NCI-H187 treated with DMSO at 0.1 percent for 48 hours (cell line): Measurements from ENCODE around the gene PLXNA2.

ENCODE experiments used
- DNase-seq: peaks from one replicate; lab custom pipeline; 2025; lab: John Stamatoyannopoulos, UW

PLXNA2 gene

DNA sequence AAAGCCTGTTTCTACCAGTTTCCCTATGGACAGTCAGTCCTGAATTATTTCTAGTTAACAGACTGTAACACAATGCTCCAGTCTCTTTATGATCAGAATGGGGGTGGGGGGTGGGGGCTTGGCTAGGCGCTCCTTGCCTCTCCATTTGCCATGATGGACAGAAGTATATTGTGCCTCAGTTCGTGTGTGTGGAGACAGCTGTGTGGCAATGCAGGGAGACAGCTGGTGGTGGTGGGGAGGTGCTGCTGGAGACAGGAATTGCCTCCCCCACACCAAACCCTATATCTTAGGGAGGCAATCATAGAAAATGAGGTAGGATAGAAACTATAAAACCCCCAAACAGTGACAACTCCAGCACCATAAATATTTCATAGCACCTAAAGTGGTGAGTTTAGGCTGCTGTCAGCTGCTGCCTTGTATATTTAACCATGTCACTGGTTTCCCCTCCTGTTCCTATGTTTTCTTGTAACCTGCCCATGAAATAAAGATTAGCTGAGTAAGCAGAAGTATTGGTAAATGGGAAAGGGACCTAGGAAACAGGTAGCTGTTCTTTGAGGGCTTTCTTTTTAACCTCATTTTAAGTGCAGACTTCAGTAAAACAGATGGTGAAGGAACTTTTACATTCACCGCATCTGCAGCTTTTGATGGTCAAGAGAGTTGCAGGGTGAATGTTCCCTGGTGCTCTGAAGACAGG is 3.4 kb downstream of the PLXNA2 start:
- no peak for DNase-seq

GRCh38 chr1:208239473-208240381 is 4.5 kb downstream of the PLXNA2 start:
- no peak for DNase-seq

- no peak for DNase-seq
These were observed 5.3 kb downstream of the PLXNA2 start for GRCh38 chr1:208238710-208239472.

DNA sequence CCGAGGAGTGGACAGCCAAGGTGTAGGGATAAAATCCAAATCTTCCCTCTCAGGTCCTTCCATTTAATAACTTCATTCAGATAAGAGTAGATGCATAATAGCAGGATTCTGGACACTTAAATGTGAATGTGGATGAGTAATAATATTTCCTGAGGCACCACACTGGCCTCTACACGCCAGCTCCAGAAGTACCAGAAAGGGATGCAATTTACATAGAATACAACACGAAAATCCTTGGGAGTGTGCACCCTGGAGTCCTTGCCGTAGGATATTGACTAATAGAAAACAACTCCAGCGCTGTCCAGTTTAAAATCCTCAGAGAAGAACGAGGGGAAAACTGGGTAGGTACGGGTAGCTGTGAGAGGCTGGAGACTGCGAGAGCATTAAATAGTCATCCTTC is 6.9 kb downstream of the PLXNA2 start:
- no peak for DNase-seq

- DNase-seq, result no peak
These were observed 8.0 kb downstream of the PLXNA2 start for GRCh38 chr1:208235982-208236761.

GRCh38 chr1:208235356-208235981 is 8.7 kb downstream of the PLXNA2 start:
- no peak for DNase-seq

DNA sequence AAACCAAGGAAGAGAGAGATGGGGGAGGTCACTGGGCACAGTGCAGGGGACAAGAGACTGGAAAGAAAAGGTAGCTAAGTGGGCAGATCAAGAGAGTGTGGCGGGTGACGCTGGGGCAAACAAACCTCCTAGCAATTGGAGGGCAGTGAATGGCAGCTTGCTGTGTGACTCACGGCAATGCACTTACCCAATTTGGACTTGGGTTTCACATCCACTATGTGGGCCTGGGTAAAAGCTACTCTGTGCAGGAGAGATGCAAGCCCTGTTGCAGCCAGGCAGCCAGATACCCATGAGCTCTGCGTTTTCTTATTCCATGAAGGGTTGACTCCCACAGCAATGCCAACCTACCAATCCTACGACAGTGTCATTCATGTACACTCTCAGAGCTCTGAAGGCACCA is 9.5 kb downstream of the PLXNA2 start:
- no peak for DNase-seq

DNA sequence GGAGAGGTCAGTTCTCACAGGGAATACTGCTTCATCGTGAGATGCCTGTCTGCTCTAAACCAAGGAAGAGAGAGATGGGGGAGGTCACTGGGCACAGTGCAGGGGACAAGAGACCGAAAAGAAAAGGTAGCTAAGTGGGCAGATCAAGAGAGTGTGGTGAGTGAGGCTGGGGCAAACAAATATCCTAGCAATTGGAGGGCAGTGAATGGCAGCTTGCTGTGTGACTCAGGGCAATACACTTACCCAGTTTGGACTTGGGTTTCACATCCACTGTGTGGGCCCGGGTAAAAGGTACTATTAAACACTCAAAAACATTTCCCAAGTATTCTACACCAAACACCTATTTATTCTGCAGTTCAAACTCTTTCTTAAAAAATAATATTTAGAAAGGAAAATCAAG is 10.2 kb downstream of the PLXNA2 start:
- DNase-seq, result no peak

GRCh38 chr1:208233546-208233945 is 10.6 kb downstream of the PLXNA2 start:
- peak; percentile 62 for DNase-seq

DNA sequence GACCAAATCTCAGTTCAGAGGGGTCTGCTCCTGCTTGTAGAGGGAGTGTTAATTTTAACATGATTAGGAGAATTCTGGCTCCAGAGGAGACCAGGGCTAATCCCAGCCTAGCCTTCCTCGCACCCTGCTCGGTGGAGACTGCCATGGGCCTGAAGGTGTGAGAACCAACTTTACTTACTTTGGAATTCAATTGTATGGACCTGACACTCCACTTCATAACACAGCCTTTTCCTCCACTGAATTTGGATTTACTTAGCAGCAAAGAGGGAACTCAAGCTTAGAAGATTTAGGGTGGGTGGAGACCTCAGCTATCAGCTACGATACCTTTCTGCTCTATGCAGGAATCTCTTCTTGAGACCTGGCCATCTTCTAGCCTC is 11.5 kb downstream of the PLXNA2 start:
- no peak for DNase-seq

- no peak for DNase-seq
These were observed 12.1 kb downstream of the PLXNA2 start for GRCh38 chr1:208231881-208232661.

- no peak for DNase-seq
These were observed 13.3 kb downstream of the PLXNA2 start for GRCh38 chr1:208230668-208231529.

DNA sequence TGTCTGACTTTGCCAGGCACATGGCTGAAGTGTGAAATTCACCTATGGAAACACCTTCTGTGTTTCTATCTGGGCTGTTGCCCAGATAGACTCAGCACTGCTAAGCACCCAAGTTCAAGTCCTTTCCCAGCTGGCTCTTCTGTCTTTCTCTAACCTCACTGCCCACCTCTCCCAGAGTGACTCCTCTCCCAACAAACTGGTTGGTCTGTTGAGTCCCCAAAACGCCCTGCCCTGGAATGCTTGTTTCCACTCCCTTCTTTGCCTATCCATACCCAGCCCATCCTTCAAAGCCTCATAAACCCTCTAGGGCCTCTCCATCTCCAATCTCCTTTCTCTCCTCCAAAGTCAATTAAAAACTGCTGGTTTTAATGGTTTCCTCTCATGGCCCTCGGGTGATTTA is 15.6 kb downstream of the PLXNA2 start:
- DNase-seq, result no peak

DNA sequence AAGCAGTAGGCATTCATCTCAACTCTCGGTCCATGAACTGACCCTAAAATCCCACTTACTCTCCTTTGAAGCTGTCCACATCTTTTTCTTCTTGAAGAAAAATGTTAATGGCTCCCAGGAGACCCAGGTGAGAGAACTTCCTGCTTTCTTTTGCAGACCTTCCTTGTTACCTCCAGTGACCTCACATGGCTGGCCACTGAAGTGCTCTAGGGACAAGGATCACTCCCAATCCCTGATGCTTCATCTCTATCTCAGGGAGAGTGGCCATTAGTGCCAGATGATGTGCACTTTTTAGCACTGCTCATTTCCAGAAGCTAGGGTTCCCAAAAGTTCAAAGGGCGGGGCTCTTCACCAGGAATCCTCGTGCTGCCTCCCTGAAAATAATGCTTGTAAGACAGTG is 16.2 kb downstream of the PLXNA2 start:
- DNase-seq, result no peak

GRCh38 chr1:208227366-208227765 is 16.8 kb downstream of the PLXNA2 start:
- DNase-seq, result no peak

GRCh38 chr1:208225954-208226937 is 17.9 kb downstream of the PLXNA2 start:
- no peak for DNase-seq

- no peak for DNase-seq
These were observed 19.9 kb downstream of the PLXNA2 start for GRCh38 chr1:208224192-208224713.

- no peak for DNase-seq
These were observed 21.0 kb downstream of the PLXNA2 start for GRCh38 chr1:208223136-208223535.
